Sigmoid colon (tissue), 4 donors: ENCODE results near the gene NPLOC4.

Experiments
- EP300 ChIP-seq, 4 donors: sonication (generic); formaldehyde crosslinking; IDR thresholded peaks; one replicate each; pipeline ENCODE4 v1.6.1; 2017; ENCODE audit warnings: antibody characterized with exemption in 4 of 4
- POLR2AphosphoS5 ChIP-seq, 4 donors: sonication (generic); formaldehyde crosslinking; IDR thresholded peaks; one replicate each; pipeline ENCODE4 v1.6.1; 2017; ENCODE audit warnings: antibody characterized with exemption in 4 of 4
- TF ChIP-seq, protein P1 (sequence below), 4 experiments: fragments of 450-650 bp in 3 of 4; fragments of 200-600 bp in 1 of 4; IDR thresholded peaks; one replicate each; pipeline ENCODE4 v1.5.1; 2016 to 2019; ENCODE audit warnings: antibody characterized with exemption in 4 of 4, mild to moderate bottlenecking in 3 of 4, moderate library complexity in 2 of 4

DNA sequence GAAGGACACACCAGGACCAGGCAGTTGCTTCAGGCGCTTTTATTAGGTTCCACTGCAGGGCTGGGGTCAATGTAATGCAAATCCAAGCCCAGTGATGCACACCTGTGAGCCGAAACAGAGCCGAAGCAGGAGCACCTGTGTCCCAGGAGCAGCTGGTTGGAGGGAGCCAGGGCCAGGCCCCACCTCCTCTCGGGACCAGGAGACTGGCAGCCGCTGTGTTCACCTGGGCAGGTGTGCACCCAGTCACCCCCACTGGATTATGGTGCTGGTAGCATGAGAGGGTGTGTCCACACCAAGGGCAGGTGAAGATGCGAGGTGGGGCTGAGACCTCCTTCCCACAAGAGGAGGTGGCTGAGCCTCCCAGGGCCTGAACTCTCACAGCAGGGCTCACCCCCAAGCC, 80.0 kb downstream of the NPLOC4 start:
- TF ChIP-seq, protein P1, sequence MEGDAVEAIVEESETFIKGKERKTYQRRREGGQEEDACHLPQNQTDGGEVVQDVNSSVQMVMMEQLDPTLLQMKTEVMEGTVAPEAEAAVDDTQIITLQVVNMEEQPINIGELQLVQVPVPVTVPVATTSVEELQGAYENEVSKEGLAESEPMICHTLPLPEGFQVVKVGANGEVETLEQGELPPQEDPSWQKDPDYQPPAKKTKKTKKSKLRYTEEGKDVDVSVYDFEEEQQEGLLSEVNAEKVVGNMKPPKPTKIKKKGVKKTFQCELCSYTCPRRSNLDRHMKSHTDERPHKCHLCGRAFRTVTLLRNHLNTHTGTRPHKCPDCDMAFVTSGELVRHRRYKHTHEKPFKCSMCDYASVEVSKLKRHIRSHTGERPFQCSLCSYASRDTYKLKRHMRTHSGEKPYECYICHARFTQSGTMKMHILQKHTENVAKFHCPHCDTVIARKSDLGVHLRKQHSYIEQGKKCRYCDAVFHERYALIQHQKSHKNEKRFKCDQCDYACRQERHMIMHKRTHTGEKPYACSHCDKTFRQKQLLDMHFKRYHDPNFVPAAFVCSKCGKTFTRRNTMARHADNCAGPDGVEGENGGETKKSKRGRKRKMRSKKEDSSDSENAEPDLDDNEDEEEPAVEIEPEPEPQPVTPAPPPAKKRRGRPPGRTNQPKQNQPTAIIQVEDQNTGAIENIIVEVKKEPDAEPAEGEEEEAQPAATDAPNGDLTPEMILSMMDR (IDR thresholded peaks at IDR 0.05) = no peak
- no peak for TF ChIP-seq POLR2AphosphoS5 (IDR thresholded peaks at IDR 0.05)
- TF ChIP-seq EP300 (IDR thresholded peaks at IDR 0.05) = no peak
